Karpas-422 (cell line): ENCODE measurements around the gene SFSWAP. TPM values are rescaled to one million over a fixed set of nuclear protein-coding genes. Genes with fewer than 3 reads are reported as not detected.
A peak's percentile ranks its signal among the peaks of the same experiment; 100 is the strongest.

Experiments
- DNase-seq: peaks from one replicate; pipeline ENCODE4 v3.0.0-alpha.2; 2015
- H2AFZ ChIP-seq: fragments of 200-600 bp; sonication (generic); 2 replicates; pipeline ENCODE4 v1.6.1; 2014; ENCODE audit warnings: antibody characterized with exemption, low read length, mixed read lengths
- H3K27ac ChIP-seq: fragments of 200-600 bp; sonication (generic); 2 replicates; pipeline ENCODE4 v1.5.1; 2014; ENCODE audit warnings: mild to moderate bottlenecking, low read length, moderate library complexity
- H3K27me3 ChIP-seq: fragments of 200-600 bp; sonication (generic); 2 replicates; pipeline ENCODE4 v1.6.1; 2014; ENCODE audit warnings: low read length, mixed read lengths
- H3K36me3 ChIP-seq: fragments of 200-600 bp; sonication (generic); 2 replicates; pipeline ENCODE4 v1.6.1; 2014; ENCODE audit warnings: low read length, mixed read lengths; ENCODE audit not compliant: insufficient read depth
- H3K4me1 ChIP-seq: fragments of 200-600 bp; sonication (generic); 2 replicates; pipeline ENCODE4 v1.6.1; 2014; ENCODE audit warnings: mild to moderate bottlenecking, low read length, mixed read lengths
- H3K4me2 ChIP-seq: fragments of 200-600 bp; sonication (generic); 2 replicates; pipeline ENCODE4 v1.6.1; 2014; ENCODE audit warnings: low read length, low read depth, mild to moderate bottlenecking; ENCODE audit not compliant: poor library complexity, severe bottlenecking
- H3K4me3 ChIP-seq: fragments of 200-600 bp; sonication (generic); 2 replicates; pipeline ENCODE4 v1.5.1; 2014; ENCODE audit warnings: mild to moderate bottlenecking, antibody characterized with exemption, low read length, mixed read lengths
- H3K79me2 ChIP-seq: fragments of 200-600 bp; sonication (generic); 2 replicates; pipeline ENCODE4 v1.6.1; 2014; ENCODE audit warnings: mild to moderate bottlenecking, low read length, mixed read lengths
- H3K9ac ChIP-seq: fragments of 200-600 bp; sonication (generic); 2 replicates; pipeline ENCODE4 v1.6.0; 2014; ENCODE audit warnings: low read length
- H3K9me2 ChIP-seq: fragments of 200-600 bp; sonication (generic), shearing (Covaris generic); replicated peaks from 2 replicates; pipeline ENCODE4 v1.6.0; 2014; ENCODE audit warnings: mild to moderate bottlenecking, low read length, moderate library complexity; ENCODE audit not compliant: insufficient read depth
- H3K9me3 ChIP-seq: fragments of 300-700, 200-600 bp; sonication (generic); 2 replicates; pipeline ENCODE4 v1.6.1; 2014; ENCODE audit warnings: low read length, mixed read lengths
- H4K20me1 ChIP-seq: fragments of 200-600 bp; sonication (generic); 2 replicates; pipeline ENCODE4 v1.6.1; 2014; ENCODE audit warnings: mild to moderate bottlenecking, antibody characterized with exemption, low read length, low read depth; ENCODE audit not compliant: insufficient read depth
- total RNA-seq: library from RNA; depleted of rRNA; stranded (reverse); fragments of >200 nt; shearing (Covaris generic); gene quantifications from 2 replicates; pipeline ENCODE4 v1.2.3, GENCODE V29; 2014; ENCODE audit warnings: low replicate concordance

SFSWAP gene
- total RNA-seq, 1 experiment from 2014 or later: 30.0 TPM

- Histone ChIP-seq H4K20me1 (no peaks in the 10 kb centered on the region), H3K9me3 (no peaks in the 10 kb centered on the region), H3K4me2 (no peak overlapping the region), H3K27ac (no peak overlapping the region), H3K79me2 (peaks cover 4% of the 10 kb centered on the region; the same call in 1 of the 2 replicates), H2AFZ (no peak overlapping the region), H3K36me3 (peaks cover 45% of the 10 kb centered on the region), H3K9ac (no peak overlapping the region), H3K9me2 (no peaks in the 10 kb centered on the region), H3K4me3 (no peak overlapping the region), H3K4me1 (no peaks in the 10 kb centered on the region), H3K27me3 (no peaks in the 10 kb centered on the region)
- no peak for DNase-seq
Measured at GRCh38 chr12:131749618-131750315, 38.9 kb downstream of the SFSWAP start.

DNA sequence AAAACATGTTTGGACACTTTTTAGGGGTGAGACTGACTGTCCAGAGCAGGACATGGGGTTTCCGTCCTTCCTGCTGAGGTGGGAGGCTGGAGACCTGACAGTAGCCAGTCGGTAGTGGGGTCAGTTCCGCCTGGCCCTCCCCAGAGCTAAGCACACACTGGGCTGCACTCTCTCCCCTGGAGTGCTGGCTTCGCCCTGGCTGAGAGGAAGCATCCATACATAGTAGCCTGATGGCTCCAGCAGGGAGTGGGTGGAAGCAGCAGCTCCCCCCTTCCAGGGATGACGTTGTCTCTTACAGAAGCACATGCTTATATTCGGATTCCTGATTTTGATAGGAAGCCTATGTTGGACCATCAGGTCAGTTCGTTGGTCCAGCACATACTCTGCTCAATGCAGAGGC lies 40.4 kb downstream of the SFSWAP start:
- Histone ChIP-seq H3K4me1 (no peaks in the 10 kb centered on the region), H4K20me1 (no peaks in the 10 kb centered on the region), H3K9me3 (no peaks in the 10 kb centered on the region), H2AFZ (no peak overlapping the region), H3K9ac (no peak overlapping the region), H3K36me3 (peaks cover 53% of the 10 kb centered on the region), H3K27me3 (no peaks in the 10 kb centered on the region), H3K4me3 (no peak overlapping the region), H3K27ac (no peak overlapping the region), H3K4me2 (no peak overlapping the region), H3K79me2 (peaks cover 4% of the 10 kb centered on the region; the same call in 1 of the 2 replicates), H3K9me2 (no peaks in the 10 kb centered on the region)
- DNase-seq: no peak

DNA sequence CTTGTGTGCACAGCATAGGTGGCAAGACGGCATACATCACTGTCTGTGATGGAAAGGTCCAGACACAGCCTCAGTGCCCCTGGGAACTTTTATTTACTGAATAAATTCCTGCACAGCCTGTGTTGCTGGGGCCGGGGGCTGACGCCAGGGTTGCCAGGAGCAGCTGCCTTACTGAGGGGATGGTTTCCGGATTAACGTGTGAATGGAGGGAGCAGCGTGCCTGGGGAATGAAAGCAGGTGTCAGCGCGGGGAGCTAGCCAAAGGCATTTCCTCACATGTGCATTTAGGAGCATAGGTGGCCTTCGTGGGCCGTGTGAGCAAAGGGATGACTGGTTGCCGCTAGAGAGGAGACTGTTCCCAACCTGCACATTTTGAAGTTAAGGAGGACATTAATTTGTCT lies 41.6 kb downstream of the SFSWAP start:
- Histone ChIP-seq H3K27me3 (no peaks in the 10 kb centered on the region), H2AFZ (no peak overlapping the region), H3K4me1 (no peaks in the 10 kb centered on the region), H3K9me3 (no peaks in the 10 kb centered on the region), H3K79me2 (peaks cover 4% of the 10 kb centered on the region; the same call in 1 of the 2 replicates), H3K9ac (no peak overlapping the region), H3K4me2 (no peak overlapping the region), H3K9me2 (no peaks in the 10 kb centered on the region), H3K36me3 (peaks cover 61% of the 10 kb centered on the region), H3K4me3 (no peak overlapping the region), H4K20me1 (no peaks in the 10 kb centered on the region), H3K27ac (no peak overlapping the region)
- DNase-seq: no peak

DNA sequence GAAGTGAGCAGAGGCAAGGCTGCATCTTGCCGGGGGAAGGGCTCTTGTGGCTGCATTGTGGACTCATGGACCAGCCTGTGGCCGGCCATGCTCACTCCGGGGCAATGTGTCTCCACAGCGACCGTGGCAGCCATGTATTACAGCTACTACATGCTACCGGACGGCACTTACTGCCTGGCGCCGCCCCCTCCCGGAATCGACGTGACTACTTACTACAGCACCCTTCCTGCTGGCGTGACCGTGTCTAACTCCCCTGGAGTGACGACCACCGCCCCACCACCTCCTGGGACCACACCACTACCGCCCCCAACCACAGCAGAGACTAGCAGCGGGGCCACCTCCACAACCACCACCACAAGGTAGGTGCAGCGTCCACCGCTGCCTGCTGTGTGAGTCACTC lies 42.1 kb downstream of the SFSWAP start:
- H3K27me3 ChIP-seq: no peaks in the 10 kb centered on the region
- no peak overlapping the region for H3K4me2 ChIP-seq
- H3K9me2 ChIP-seq: no peaks in the 10 kb centered on the region
- H3K9ac ChIP-seq: no peak overlapping the region
- H3K4me1 ChIP-seq: no peaks in the 10 kb centered on the region
- H3K4me3 ChIP-seq: no peak overlapping the region
- no peak overlapping the region for H3K27ac ChIP-seq
- no peak overlapping the region for H2AFZ ChIP-seq
- no peak for DNase-seq
- peaks cover 4% of the 10 kb centered on the region; the same call in 1 of the 2 replicates for H3K79me2 ChIP-seq
- H3K36me3 ChIP-seq: peaks cover 62% of the 10 kb centered on the region
- H4K20me1 ChIP-seq: no peaks in the 10 kb centered on the region
- no peaks in the 10 kb centered on the region for H3K9me3 ChIP-seq

DNA sequence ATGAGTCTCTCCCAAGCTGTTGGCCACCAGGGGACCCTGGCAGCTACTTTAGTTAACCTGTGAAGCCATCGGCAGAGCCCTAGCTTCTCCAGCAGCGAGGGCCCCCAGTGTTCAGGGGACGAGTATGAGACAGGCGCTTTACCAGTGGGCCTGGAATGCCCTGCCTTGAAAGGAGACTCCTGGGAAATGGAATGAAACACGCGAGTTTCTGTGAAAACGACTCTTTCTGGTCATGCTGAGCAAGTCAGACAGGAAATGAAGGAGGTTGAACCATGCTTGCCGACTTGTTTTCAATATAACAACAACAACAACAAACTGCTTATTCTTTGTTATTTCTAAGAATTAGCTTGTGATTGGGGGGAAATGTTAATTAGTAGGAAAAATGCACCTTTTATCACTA lies 42.9 kb downstream of the SFSWAP start:
- Histone ChIP-seq H3K79me2 (peaks cover 4% of the 10 kb centered on the region; the same call in 1 of the 2 replicates), H2AFZ (no peak overlapping the region), H3K4me3 (no peak overlapping the region), H3K9me2 (no peaks in the 10 kb centered on the region), H4K20me1 (no peaks in the 10 kb centered on the region), H3K27ac (no peak overlapping the region), H3K4me2 (no peak overlapping the region), H3K36me3 (peaks cover 64% of the 10 kb centered on the region), H3K9ac (no peak overlapping the region), H3K9me3 (no peaks in the 10 kb centered on the region), H3K4me1 (no peaks in the 10 kb centered on the region), H3K27me3 (no peaks in the 10 kb centered on the region)
- DNase-seq: no peak

DNA sequence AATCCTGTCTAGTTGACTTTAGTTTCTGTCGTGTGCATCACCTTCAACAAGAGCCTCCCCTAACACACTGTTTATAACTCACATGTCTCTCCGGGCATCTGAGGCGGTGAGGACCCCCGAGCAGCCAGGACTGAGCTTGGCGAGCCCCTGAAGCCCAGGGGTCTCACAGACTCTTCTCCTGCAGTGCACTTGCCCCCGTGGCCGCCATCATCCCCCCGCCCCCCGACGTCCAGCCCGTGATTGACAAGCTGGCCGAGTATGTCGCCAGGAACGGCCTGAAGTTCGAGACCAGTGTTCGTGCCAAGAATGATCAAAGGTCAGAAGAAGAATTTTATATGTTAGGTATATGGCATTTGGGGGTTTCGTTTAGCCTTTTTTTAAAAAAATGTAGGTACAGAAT lies 43.3 kb downstream of the SFSWAP start:
- DNase-seq: no peak
- Histone ChIP-seq H3K27ac (no peak overlapping the region), H3K36me3 (peaks cover 61% of the 10 kb centered on the region), H3K4me3 (no peak overlapping the region), H3K9me2 (no peaks in the 10 kb centered on the region), H3K9me3 (no peaks in the 10 kb centered on the region), H3K4me2 (no peak overlapping the region), H3K27me3 (no peaks in the 10 kb centered on the region), H4K20me1 (no peaks in the 10 kb centered on the region), H2AFZ (no peak overlapping the region), H3K9ac (no peak overlapping the region), H3K79me2 (peaks cover 4% of the 10 kb centered on the region; the same call in 1 of the 2 replicates), H3K4me1 (no peaks in the 10 kb centered on the region)

DNA sequence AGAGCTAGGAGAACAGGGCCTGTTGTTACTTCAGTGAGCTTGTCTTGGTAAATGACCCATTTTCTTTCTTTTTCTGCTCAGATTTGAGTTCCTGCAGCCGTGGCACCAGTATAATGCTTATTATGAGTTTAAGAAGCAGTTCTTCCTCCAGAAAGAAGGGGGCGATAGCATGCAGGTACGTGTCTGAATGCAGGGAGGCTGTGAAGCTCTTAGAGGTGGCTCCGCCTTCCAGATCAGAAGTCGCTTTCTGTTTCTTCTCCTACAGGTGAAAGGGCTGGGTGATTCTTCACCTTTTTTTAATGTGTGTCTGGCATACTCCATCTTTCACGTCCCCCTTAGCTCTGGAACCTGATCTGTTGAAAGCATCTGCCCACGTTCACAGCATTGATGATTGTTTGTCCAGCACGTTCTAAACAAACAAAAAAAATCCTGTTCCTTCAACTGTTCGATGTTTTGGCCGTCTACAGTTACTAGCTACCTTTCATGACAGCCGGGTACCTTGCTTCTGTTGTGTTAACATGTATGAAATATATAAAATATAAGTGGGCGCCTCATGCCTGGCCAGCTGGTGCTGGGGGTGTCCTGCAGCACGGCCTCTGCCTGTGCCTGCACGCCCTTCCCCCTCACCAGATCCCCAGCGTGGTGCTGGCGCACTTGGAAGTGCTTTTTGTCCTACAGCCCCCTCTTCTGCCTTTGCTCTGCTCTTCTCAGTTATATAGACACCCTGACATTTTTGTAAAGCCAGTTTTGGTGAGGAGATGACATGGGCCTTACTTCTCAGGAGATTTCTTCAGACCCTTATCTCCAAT lies 44.6 kb downstream of the SFSWAP start:
- H4K20me1 ChIP-seq: no peaks in the 10 kb centered on the region
- peaks cover 5% of the 10 kb centered on the region for H3K79me2 ChIP-seq
- peak; percentile 76 for DNase-seq

GRCh38 chr12:131756441-131756840 lies 45.6 kb downstream of the SFSWAP start:
- Histone ChIP-seq H4K20me1 (0 out of 2 replicates have a peak, but pooled peaks cover 3% of the 10 kb centered on the region), H3K9me2 (no peaks in the 10 kb centered on the region), H3K36me3 (peaks cover 61% of the 10 kb centered on the region), H3K4me3 (no peak overlapping the region), H3K27me3 (no peaks in the 10 kb centered on the region), H3K9ac (no peak overlapping the region), H3K4me1 (no peaks in the 10 kb centered on the region), H3K9me3 (no peaks in the 10 kb centered on the region), H3K27ac (no peak overlapping the region), H3K4me2 (no peak overlapping the region), H3K79me2 (peaks cover 5% of the 10 kb centered on the region; the same call in 1 of the 2 replicates), H2AFZ (no peak overlapping the region)
- no peak for DNase-seq

More for the DNA sequence above, 44.6 kb downstream of the SFSWAP start:
- Histone ChIP-seq H3K4me3 (no peak overlapping the region), H3K9me3 (no peaks in the 10 kb centered on the region), H3K36me3 (peaks cover 64% of the 10 kb centered on the region), H3K4me1 (no peaks in the 10 kb centered on the region), H3K9ac (no peak overlapping the region), H3K27ac (no peak overlapping the region), H2AFZ (no peak overlapping the region), H3K9me2 (no peaks in the 10 kb centered on the region), H3K4me2 (no peak overlapping the region), H3K27me3 (no peaks in the 10 kb centered on the region)
